Activated CD4-positive, alpha-beta T cell treated with anti-CD3 and anti-CD28 coated beads for 36 hours (primary cell): ENCODE results near the gene PLSCR2. TPM values are rescaled to one million over a fixed set of nuclear protein-coding genes. Genes with fewer than 3 reads are reported as not detected.
"Not testable (repeated sequence)": the region's sequence is repeated elsewhere in the genome, so short reads cannot be mapped to it uniquely, and the experiment has no call there.

ENCODE experiments used
- ATAC-seq: fragments of 200-7000 bp; cut with Tn5 transposase; one replicate; pipeline ENCODE4 v1.10.0; 2021; ENCODE audit warnings: mild to moderate bottlenecking, moderate library complexity
- CTCF ChIA-PET: fragments of 350-600 bp; sonication (Branson Sonifier 250); formaldehyde crosslinking; loops from one replicate; lab custom pipeline; 2021; ENCODE audit warnings: antibody characterized with exemption; lab: Charles Lee
- POLR2A ChIA-PET: fragments of 350-600 bp; sonication (Branson Sonifier 250); formaldehyde crosslinking; loops from one replicate; lab custom pipeline; 2021; ENCODE audit warnings: antibody characterized with exemption, inconsistent platforms; lab: Charles Lee
- DNase-seq: peaks from one replicate; pipeline ENCODE4 v3.0.0-alpha.2; 2020
- H3K27ac Mint-ChIP-seq: one replicate; pipeline ENCODE4 v1.8.0; 2021; ENCODE audit warnings: mixed read lengths
- H3K27me3 Mint-ChIP-seq: one replicate; pipeline ENCODE4 v1.8.0; 2021; ENCODE audit warnings: mixed read lengths
- H3K36me3 Mint-ChIP-seq: one replicate; pipeline ENCODE4 v1.8.0; 2021; ENCODE audit warnings: low read depth, mixed read lengths
- H3K4me1 Mint-ChIP-seq: one replicate; pipeline ENCODE4 v1.8.0; 2021; ENCODE audit warnings: mixed read lengths
- H3K4me3 Mint-ChIP-seq: one replicate; pipeline ENCODE4 v1.8.0; 2021; ENCODE audit warnings: mild to moderate bottlenecking, moderate library complexity, mixed read lengths
- H3K9me3 Mint-ChIP-seq: one replicate; pipeline ENCODE4 v1.8.0; 2021; ENCODE audit warnings: low read depth, mixed read lengths
- intact Hi-C, 2 experiments: fragments of 100-400 bp; cut with DNase I in 1 of 2; cut with micrococcal nuclease in 1 of 2; formaldehyde crosslinking; loops; one replicate each; pipeline versions ENCODE4 v1.14.2 to v1.15.1; 2022 to 2024; cut with DNase I, micrococcal nuclease
- total RNA-seq, 2 experiments: library from RNA; stranded (reverse); gene quantifications; one replicate each; pipeline ENCODE4 v1.2.3, GENCODE V29; 2021

The PLSCR2 gene
- total RNA-seq, 2 experiments from 2014 or later, result 0.25 TPM; not detected in 1

GRCh38 chr3:146414010-146414409, 55.4 kb downstream of the PLSCR2 start:
- POLR2A ChIA-PET, result no interaction called here
- ATAC-seq (no peak), DNase-seq (no peak)
- CTCF ChIA-PET, result interaction anchor here (0.5 kb wide), 1 partner anchor 86 kb away, joined by 3 read pairs; no protein-coding TSS in a partner anchor
- H3K27me3 Mint-ChIP-seq, result peaks cover 2% of the 10 kb centered on the region
- intact Hi-C loops, result no loop called here
- no peak overlapping the region for H3K4me3 Mint-ChIP-seq
- no peak overlapping the region for H3K27ac Mint-ChIP-seq
- no peaks in the 10 kb centered on the region for H3K36me3 Mint-ChIP-seq
- no peaks in the 10 kb centered on the region for H3K4me1 Mint-ChIP-seq
- peaks cover 9% of the 10 kb centered on the region for H3K9me3 Mint-ChIP-seq

GRCh38 chr3:146412711-146413110, 56.6 kb downstream of the PLSCR2 start:
- H3K27ac Mint-ChIP-seq, H3K27me3 Mint-ChIP-seq, H3K9me3 Mint-ChIP-seq, ATAC-seq, intact Hi-C loops, H3K36me3 Mint-ChIP-seq, H3K4me1 Mint-ChIP-seq, CTCF ChIA-PET, H3K4me3 Mint-ChIP-seq, POLR2A ChIA-PET, DNase-seq: not testable (repeated sequence)

GRCh38 chr3:146407956-146408355, 61.4 kb downstream of the PLSCR2 start:
- Mint-ChIP-seq H3K4me3 (no peak overlapping the region), H3K9me3 (peaks cover 9% of the 10 kb centered on the region), H3K4me1 (no peaks in the 10 kb centered on the region), H3K27me3 (peaks cover 2% of the 10 kb centered on the region), H3K27ac (no peak overlapping the region), H3K36me3 (no peaks in the 10 kb centered on the region)
- no peak for ATAC-seq
- DNase-seq, result no peak
- intact Hi-C loops, result no loop called here
- CTCF ChIA-PET, result no interaction called here
- POLR2A ChIA-PET, result no interaction called here

GRCh38 chr3:146404436-146404835, 64.9 kb downstream of the PLSCR2 start:
- CTCF ChIA-PET, result no interaction called here
- ATAC-seq, result no peak
- no peaks in the 10 kb centered on the region for H3K4me1 Mint-ChIP-seq

GRCh38 chr3:146403792-146404191, 65.6 kb downstream of the PLSCR2 start:
- ATAC-seq (no peak), DNase-seq (no peak)
- Mint-ChIP-seq H3K27ac (no peak overlapping the region), H3K4me3 (no peak overlapping the region), H3K27me3 (no peaks in the 10 kb centered on the region), H3K9me3 (no peaks in the 10 kb centered on the region), H3K4me1 (no peaks in the 10 kb centered on the region), H3K36me3 (no peaks in the 10 kb centered on the region)
- ChIA-PET POLR2A (no interaction called here), CTCF (no interaction called here)
- intact Hi-C loops, result no loop called here

More at GRCh38 chr3:146404436-146404835, 64.9 kb downstream of the PLSCR2 start:
- Mint-ChIP-seq H3K36me3 (no peaks in the 10 kb centered on the region), H3K27me3 (peaks cover 2% of the 10 kb centered on the region), H3K9me3 (no peaks in the 10 kb centered on the region), H3K27ac (no peak overlapping the region), H3K4me3 (no peak overlapping the region)
- intact Hi-C loops, result no loop called here
- POLR2A ChIA-PET, result no interaction called here
- no peak for DNase-seq

- CTCF ChIA-PET, result no interaction called here
- POLR2A ChIA-PET, result no interaction called here
- no peaks in the 10 kb centered on the region for H3K36me3 Mint-ChIP-seq
- H3K4me1 Mint-ChIP-seq, result no peaks in the 10 kb centered on the region
- no peak overlapping the region for H3K27ac Mint-ChIP-seq
- no peak overlapping the region for H3K4me3 Mint-ChIP-seq
- ATAC-seq (no peak), DNase-seq (no peak)
- no peaks in the 10 kb centered on the region for H3K9me3 Mint-ChIP-seq
- H3K27me3 Mint-ChIP-seq, result peaks cover 5% of the 10 kb centered on the region
- intact Hi-C loops, result no loop called here
Measured at GRCh38 chr3:146396792-146397191, 72.6 kb downstream of the PLSCR2 start.

GRCh38 chr3:146395164-146395563, 74.2 kb downstream of the PLSCR2 start:
- intact Hi-C loops, result no loop called here
- CTCF ChIA-PET, result no interaction called here
- H3K4me3 Mint-ChIP-seq, result no peak overlapping the region
- peaks cover 8% of the 10 kb centered on the region for H3K27me3 Mint-ChIP-seq
- no peaks in the 10 kb centered on the region for H3K4me1 Mint-ChIP-seq
- no peaks in the 10 kb centered on the region for H3K36me3 Mint-ChIP-seq
- POLR2A ChIA-PET, result no interaction called here
- H3K9me3 Mint-ChIP-seq, result no peaks in the 10 kb centered on the region
- ATAC-seq (no peak), DNase-seq (no peak)
- H3K27ac Mint-ChIP-seq, result no peak overlapping the region

- Mint-ChIP-seq H3K4me1 (no peaks in the 10 kb centered on the region), H3K9me3 (no peaks in the 10 kb centered on the region), H3K27ac (no peak overlapping the region), H3K27me3 (peaks cover 5% of the 10 kb centered on the region), H3K4me3 (no peak overlapping the region), H3K36me3 (no peaks in the 10 kb centered on the region)
- ATAC-seq, result no peak
- DNase-seq, result no peak
- ChIA-PET POLR2A (no interaction called here), CTCF (no interaction called here)
- intact Hi-C loops, result no loop called here
Measured at GRCh38 chr3:146390957-146391356, 78.4 kb downstream of the PLSCR2 start.

- no peak overlapping the region for H3K4me3 Mint-ChIP-seq
- H3K27me3 Mint-ChIP-seq, result peaks cover 9% of the 10 kb centered on the region
- POLR2A ChIA-PET, result no interaction called here
Measured at GRCh38 chr3:146390006-146390772, 79.2 kb downstream of the PLSCR2 start.

GRCh38 chr3:146387566-146387965, 81.8 kb downstream of the PLSCR2 start:
- Mint-ChIP-seq H3K4me3 (no peak overlapping the region), H3K9me3 (no peaks in the 10 kb centered on the region), H3K4me1 (no peaks in the 10 kb centered on the region), H3K27ac (no peak overlapping the region), H3K36me3 (no peaks in the 10 kb centered on the region), H3K27me3 (peaks cover 10% of the 10 kb centered on the region)
- ATAC-seq (no peak), DNase-seq (no peak)
- intact Hi-C loops, result no loop called here
- CTCF ChIA-PET, result interaction anchor here (1.3 kb wide), 1 partner anchor 16 kb away, joined by 3 read pairs; no protein-coding TSS in a partner anchor
- POLR2A ChIA-PET, result no interaction called here

More at GRCh38 chr3:146390006-146390772, 79.2 kb downstream of the PLSCR2 start:
- DNase-seq (no peak), ATAC-seq (no peak)
- Mint-ChIP-seq H3K4me1 (no peaks in the 10 kb centered on the region), H3K9me3 (no peaks in the 10 kb centered on the region), H3K36me3 (no peaks in the 10 kb centered on the region), H3K27ac (no peak overlapping the region)
- intact Hi-C loops, result no loop called here
- CTCF ChIA-PET, result no interaction called here

- no peak for ATAC-seq
- no peak overlapping the region for H3K4me3 Mint-ChIP-seq
- intact Hi-C loops, result no loop called here
- ChIA-PET CTCF (no interaction called here), POLR2A (no interaction called here)
- peaks cover 10% of the 10 kb centered on the region for H3K27me3 Mint-ChIP-seq
- no peak for DNase-seq
- no peaks in the 10 kb centered on the region for H3K4me1 Mint-ChIP-seq
- no peaks in the 10 kb centered on the region for H3K36me3 Mint-ChIP-seq
- no peaks in the 10 kb centered on the region for H3K9me3 Mint-ChIP-seq
- no peak overlapping the region for H3K27ac Mint-ChIP-seq
Measured at GRCh38 chr3:146386936-146387335, 82.4 kb downstream of the PLSCR2 start.

- ChIA-PET CTCF (no interaction called here), POLR2A (no interaction called here)
- DNase-seq (no peak), ATAC-seq (no peak)
- H3K27ac Mint-ChIP-seq, result no peak overlapping the region
- intact Hi-C loops, result no loop called here
- no peaks in the 10 kb centered on the region for H3K9me3 Mint-ChIP-seq
- no peak overlapping the region for H3K4me3 Mint-ChIP-seq
- H3K36me3 Mint-ChIP-seq, result no peaks in the 10 kb centered on the region
- H3K4me1 Mint-ChIP-seq, result no peaks in the 10 kb centered on the region
- H3K27me3 Mint-ChIP-seq, result peaks cover 8% of the 10 kb centered on the region
Measured at GRCh38 chr3:146384786-146385185, 84.6 kb downstream of the PLSCR2 start.
